HG03558 (cell line): ENCODE results near the gene ZNF580.

Source experiments
- ATAC-seq: cut with Tn5 transposase; IDR thresholded peaks from one replicate; pipeline ENCODE4 v1.9.1; 2021; ENCODE audit warnings: moderate number of reproducible peaks; ENCODE audit not compliant: unreplicated experiment; ENCODE audit errors: extremely low read depth

Gene ZNF580

GRCh38 chr19:55644191-55644833 lies 3.5 kb downstream of the ZNF580 start:
- ATAC-seq = no peak

GRCh38 chr19:55644842-55645511 lies 4.2 kb downstream of the ZNF580 start:
- no peak for ATAC-seq

- ATAC-seq = no peak
Observed at GRCh38 chr19:55645512-55645881, 4.7 kb downstream of the ZNF580 start.

- ATAC-seq = no peak
Observed at GRCh38 chr19:55646889-55647731, 6.3 kb downstream of the ZNF580 start.

- no peak for ATAC-seq
Observed at GRCh38 chr19:55647732-55648584, 7.2 kb downstream of the ZNF580 start, which contains the start of gene CCDC106. CCDC106 (plus strand) TSS chr19:55648212; CDS start chr19:55649047, 835 bp downstream.

GRCh38 chr19:55648585-55649267 lies 7.9 kb downstream of the ZNF580 start:
- no peak for ATAC-seq

GRCh38 chr19:55649268-55650125 lies 8.7 kb downstream of the ZNF580 start:
- no peak for ATAC-seq

- no peak for ATAC-seq
Observed at GRCh38 chr19:55650126-55650557, 9.3 kb downstream of the ZNF580 start.

GRCh38 chr19:55650602-55651230 lies 9.9 kb downstream of the ZNF580 start:
- ATAC-seq = no peak

GRCh38 chr19:55651236-55651635 lies 10.4 kb downstream of the ZNF580 start:
- ATAC-seq = no peak

GRCh38 chr19:55652311-55653128 lies 11.7 kb downstream of the ZNF580 start:
- ATAC-seq = no peak

- peak; percentile 25 for ATAC-seq
Observed at GRCh38 chr19:55653651-55654322, 13.0 kb downstream of the ZNF580 start.

- ATAC-seq = peak; percentile 42
Observed at GRCh38 chr19:55654323-55654867, 13.6 kb downstream of the ZNF580 start.

- peak; percentile 16 for ATAC-seq
Observed at GRCh38 chr19:55654868-55655647, 14.3 kb downstream of the ZNF580 start, which contains the start of gene U2AF2. U2AF2 (plus strand) TSS chr19:55655035; CDS start chr19:55655105, 70 bp downstream.

GRCh38 chr19:55655648-55656040 lies 14.8 kb downstream of the ZNF580 start:
- no peak for ATAC-seq

- no peak for ATAC-seq
Observed at GRCh38 chr19:55656552-55656951, 15.8 kb downstream of the ZNF580 start.
